Measurements from ENCODE around the gene HSF5.

The HSF5 gene

DNA sequence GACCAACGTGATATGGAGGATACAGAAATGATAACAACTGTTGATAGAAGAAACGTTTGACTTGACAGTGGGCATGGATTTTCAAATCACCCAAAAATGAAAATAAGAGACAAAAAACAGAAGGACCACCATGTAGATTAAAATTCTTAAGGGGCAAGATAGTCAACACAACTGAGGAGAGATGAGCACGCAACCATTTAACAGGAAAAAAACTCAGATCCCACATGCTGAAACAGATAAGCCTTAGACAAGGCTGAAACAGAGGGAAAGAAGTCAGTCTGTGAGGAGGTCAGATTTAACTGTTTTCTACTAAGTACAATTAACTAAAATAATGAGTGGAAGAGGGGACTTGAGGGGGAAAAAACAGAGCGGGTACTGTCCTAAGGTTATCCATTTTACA, 92.0 kb downstream of the HSF5 start:
- H3K27ac ChIP-seq (ENCODE audit: low read depth, low read length), result no peak overlapping the region
- peaks cover 28% of the 10 kb centered on the region; the same call in 1 of the 2 replicates for H3K27me3 ChIP-seq (ENCODE audit: control insufficient read depth, insufficient read depth, low read length)
- no peaks in the 10 kb centered on the region for H3K36me3 ChIP-seq (ENCODE audit: control insufficient read depth, insufficient read depth, low read length)
- peaks cover 42% of the 10 kb centered on the region for H3K4me1 ChIP-seq (ENCODE audit: control insufficient read depth, insufficient read depth, low read length)
- H3K4me3 ChIP-seq (ENCODE audit: low read depth, low read length), result no peak overlapping the region
- no peak overlapping the region for H3K9ac ChIP-seq (ENCODE audit: low read length)
- H3K9me3 ChIP-seq (ENCODE audit: control insufficient read depth, insufficient read depth, low read depth, low read length), result no peaks in the 10 kb centered on the region

DNA sequence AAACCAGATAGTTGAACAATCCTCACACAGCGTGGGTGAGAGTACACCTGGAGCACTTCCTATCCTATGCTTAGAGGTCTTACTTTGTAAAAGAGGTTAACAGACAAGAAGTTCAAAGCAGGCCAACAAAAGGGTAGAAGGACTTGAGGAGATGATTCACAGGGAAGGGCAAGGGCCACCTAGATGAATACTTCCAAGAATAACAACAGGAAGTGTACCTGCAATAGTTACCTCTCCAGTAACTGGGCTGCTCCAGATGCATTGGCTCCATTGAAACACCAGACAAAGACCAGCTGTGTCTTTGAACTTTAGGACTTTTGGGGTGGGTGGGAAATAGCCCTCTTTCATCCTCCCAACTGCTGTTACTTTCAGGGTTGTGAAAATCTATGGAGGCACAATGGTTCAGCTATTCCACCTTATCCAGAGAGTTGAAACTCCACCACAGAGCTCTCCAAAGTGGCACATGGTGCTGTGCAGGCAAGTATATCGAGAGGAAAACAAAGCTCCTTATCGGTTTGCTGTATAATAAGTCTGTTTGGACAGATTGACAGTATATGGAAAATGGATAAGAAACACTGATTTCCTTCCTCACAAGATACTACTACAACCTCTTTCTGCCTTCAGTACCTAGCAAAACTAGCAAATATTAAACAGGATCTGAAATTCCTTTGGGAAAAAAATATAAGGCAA, 93.5 kb downstream of the HSF5 start:
- Histone ChIP-seq H3K27ac (ENCODE audit: low read depth, low read length) (no peak overlapping the region), H3K9ac (ENCODE audit: low read length) (no peak overlapping the region), H3K4me1 (ENCODE audit: control insufficient read depth, insufficient read depth, low read length) (peaks cover 41% of the 10 kb centered on the region), H3K9me3 (ENCODE audit: control insufficient read depth, insufficient read depth, low read depth, low read length) (no peaks in the 10 kb centered on the region), H3K36me3 (ENCODE audit: control insufficient read depth, insufficient read depth, low read length) (no peaks in the 10 kb centered on the region), H3K27me3 (ENCODE audit: control insufficient read depth, insufficient read depth, low read length) (peaks cover 13% of the 10 kb centered on the region; the same call in 1 of the 2 replicates), H3K4me3 (ENCODE audit: low read depth, low read length) (no peak overlapping the region)

DNA sequence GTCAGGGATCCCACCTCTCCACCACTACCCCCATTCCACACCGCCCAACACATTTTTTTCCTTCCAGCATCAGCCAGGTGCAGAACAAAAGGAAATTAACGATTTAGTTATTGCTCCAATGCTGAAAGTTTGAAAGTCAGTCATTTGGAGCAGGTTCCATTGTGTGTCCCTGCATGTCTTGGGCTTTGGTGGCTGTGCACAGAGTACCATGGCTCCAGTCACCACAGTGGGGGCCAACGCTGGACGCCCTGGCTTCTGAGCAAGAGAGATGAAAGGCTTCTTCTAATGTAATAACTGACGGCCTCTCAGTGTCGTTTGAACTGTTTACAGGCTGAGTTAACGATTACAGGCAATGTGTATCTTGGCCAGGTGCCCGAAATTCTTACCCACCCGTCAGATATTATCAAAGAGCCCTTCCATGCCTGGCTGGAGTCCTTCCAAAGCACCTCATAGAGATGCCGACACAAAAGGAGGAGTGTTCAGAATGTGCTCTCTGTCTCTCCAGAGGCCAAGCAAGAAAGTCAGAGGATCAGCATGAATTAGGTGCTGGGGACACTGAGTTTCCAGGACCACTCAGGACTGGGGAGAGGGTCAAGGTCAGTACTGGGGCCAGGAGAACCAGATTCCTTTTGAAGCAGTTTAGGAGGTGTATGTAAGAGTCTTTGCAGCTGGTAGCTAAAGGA, 96.8 kb downstream of the HSF5 start:
- Histone ChIP-seq H3K4me3 (ENCODE audit: low read depth, low read length) (no peak overlapping the region), H3K9ac (ENCODE audit: low read length) (no peak overlapping the region), H3K4me1 (ENCODE audit: control insufficient read depth, insufficient read depth, low read length) (peaks cover 41% of the 10 kb centered on the region), H3K27me3 (ENCODE audit: control insufficient read depth, insufficient read depth, low read length) (no peaks in the 10 kb centered on the region; the same call in 1 of the 2 replicates), H3K36me3 (ENCODE audit: control insufficient read depth, insufficient read depth, low read length) (no peaks in the 10 kb centered on the region), H3K9me3 (ENCODE audit: control insufficient read depth, insufficient read depth, low read depth, low read length) (no peaks in the 10 kb centered on the region), H3K27ac (ENCODE audit: low read depth, low read length) (no peak overlapping the region)

DNA sequence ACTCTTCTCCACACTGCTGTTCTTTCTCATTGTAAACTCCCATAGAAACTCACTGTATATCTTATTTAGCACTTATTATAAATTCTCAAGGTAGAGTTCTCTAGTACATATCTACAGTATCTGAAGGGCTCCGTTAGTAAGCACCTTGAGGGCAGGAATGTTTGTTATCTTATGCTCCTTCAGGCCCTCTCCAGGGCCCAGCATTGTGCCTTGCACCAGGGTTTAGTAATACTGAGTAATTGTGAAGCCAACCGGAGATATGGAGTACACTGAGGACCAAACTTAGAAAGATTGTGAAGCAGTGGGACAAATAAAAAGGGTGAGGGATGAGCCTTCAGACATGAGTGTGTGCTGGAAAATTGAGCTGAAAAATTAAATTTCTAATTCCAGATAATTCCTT, 97.3 kb downstream of the HSF5 start:
- Histone ChIP-seq H3K36me3 (ENCODE audit: control insufficient read depth, insufficient read depth, low read length) (no peaks in the 10 kb centered on the region), H3K27me3 (ENCODE audit: control insufficient read depth, insufficient read depth, low read length) (no peaks in the 10 kb centered on the region; the same call in 1 of the 2 replicates), H3K9ac (ENCODE audit: low read length) (no peak overlapping the region), H3K4me3 (ENCODE audit: low read depth, low read length) (no peak overlapping the region), H3K9me3 (ENCODE audit: control insufficient read depth, insufficient read depth, low read depth, low read length) (no peaks in the 10 kb centered on the region), H3K4me1 (ENCODE audit: control insufficient read depth, insufficient read depth, low read length) (peaks cover 36% of the 10 kb centered on the region), H3K27ac (ENCODE audit: low read depth, low read length) (no peak overlapping the region)

- no peak overlapping the region for H3K9ac ChIP-seq (ENCODE audit: low read length)
- no peaks in the 10 kb centered on the region for H3K27me3 ChIP-seq (ENCODE audit: control insufficient read depth, insufficient read depth, low read length)
- no peak overlapping the region for H3K27ac ChIP-seq (ENCODE audit: low read depth, low read length)
These were observed 99.7 kb downstream of the HSF5 start for GRCh38 chr17:58388302-58389190.

DNA sequence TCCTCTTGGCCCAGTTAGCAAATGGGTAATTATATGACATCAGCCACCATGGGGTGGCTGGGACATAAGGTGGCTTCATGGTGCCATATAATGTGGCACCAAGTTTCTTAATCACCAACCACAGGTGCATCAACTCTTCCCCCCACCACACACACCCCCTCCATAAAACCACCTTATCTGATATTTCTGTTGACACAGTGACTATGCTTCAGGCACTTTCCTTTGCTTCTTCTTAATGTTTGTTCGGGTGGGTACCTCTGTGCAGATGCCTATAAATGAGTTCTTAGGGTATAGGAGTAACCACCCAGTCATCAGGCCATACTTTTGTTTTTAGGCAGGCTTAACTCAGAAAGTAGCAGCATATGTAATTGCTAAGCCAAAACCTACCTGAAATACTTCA, 100.4 kb downstream of the HSF5 start:
- peaks cover 44% of the 10 kb centered on the region for H3K4me1 ChIP-seq (ENCODE audit: control insufficient read depth, insufficient read depth, low read length)
- no peak overlapping the region for H3K27ac ChIP-seq (ENCODE audit: low read depth, low read length)
- H3K36me3 ChIP-seq (ENCODE audit: control insufficient read depth, insufficient read depth, low read length), result no peaks in the 10 kb centered on the region
- no peak overlapping the region for H3K4me3 ChIP-seq (ENCODE audit: low read depth, low read length)
- H3K9me3 ChIP-seq (ENCODE audit: control insufficient read depth, insufficient read depth, low read depth, low read length), result no peaks in the 10 kb centered on the region
- no peak overlapping the region for H3K9ac ChIP-seq (ENCODE audit: low read length)
- H3K27me3 ChIP-seq (ENCODE audit: control insufficient read depth, insufficient read depth, low read length), result no peaks in the 10 kb centered on the region

More at GRCh38 chr17:58388302-58389190, 99.7 kb downstream of the HSF5 start:
- no peaks in the 10 kb centered on the region for H3K9me3 ChIP-seq (ENCODE audit: control insufficient read depth, insufficient read depth, low read depth, low read length)
- no peaks in the 10 kb centered on the region for H3K36me3 ChIP-seq (ENCODE audit: control insufficient read depth, insufficient read depth, low read length)
- peak overlapping the region; percentile 36 for H3K4me3 ChIP-seq (ENCODE audit: low read depth, low read length)
- H3K4me1 ChIP-seq (ENCODE audit: control insufficient read depth, insufficient read depth, low read length), result peaks cover 44% of the 10 kb centered on the region

DNA sequence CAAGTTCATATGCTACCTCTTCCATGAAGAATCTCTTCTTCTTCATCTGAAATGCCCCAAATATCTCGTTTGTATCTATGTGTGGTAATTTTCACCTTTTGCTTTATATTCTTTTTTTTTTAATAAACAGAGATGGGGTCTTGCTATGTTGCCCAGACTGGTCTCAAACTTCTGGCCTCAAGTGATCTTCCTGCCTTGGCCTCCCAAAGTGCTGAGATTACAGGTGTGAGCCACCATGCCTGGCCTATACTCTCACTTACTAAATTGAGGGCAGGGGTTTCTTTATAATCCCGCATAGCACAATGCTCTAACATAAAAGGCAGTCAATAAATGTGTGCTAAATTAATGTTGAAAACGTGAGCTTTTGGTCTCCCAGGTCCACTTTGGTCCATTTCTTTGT, 101.5 kb downstream of the HSF5 start:
- Histone ChIP-seq H3K4me3 (ENCODE audit: low read depth, low read length) (no peak overlapping the region), H3K4me1 (ENCODE audit: control insufficient read depth, insufficient read depth, low read length) (peaks cover 44% of the 10 kb centered on the region), H3K9ac (ENCODE audit: low read length) (no peak overlapping the region), H3K27me3 (ENCODE audit: control insufficient read depth, insufficient read depth, low read length) (no peaks in the 10 kb centered on the region), H3K36me3 (ENCODE audit: control insufficient read depth, insufficient read depth, low read length) (no peaks in the 10 kb centered on the region), H3K27ac (ENCODE audit: low read depth, low read length) (no peak overlapping the region), H3K9me3 (ENCODE audit: control insufficient read depth, insufficient read depth, low read depth, low read length) (no peaks in the 10 kb centered on the region)

- Histone ChIP-seq H3K27me3 (ENCODE audit: control insufficient read depth, insufficient read depth, low read length) (no peaks in the 10 kb centered on the region), H3K9me3 (ENCODE audit: control insufficient read depth, insufficient read depth, low read depth, low read length) (no peaks in the 10 kb centered on the region), H3K36me3 (ENCODE audit: control insufficient read depth, insufficient read depth, low read length) (no peaks in the 10 kb centered on the region), H3K4me1 (ENCODE audit: control insufficient read depth, insufficient read depth, low read length) (peaks cover 43% of the 10 kb centered on the region), H3K4me3 (ENCODE audit: low read depth, low read length) (no peak overlapping the region), H3K27ac (ENCODE audit: low read depth, low read length) (no peak overlapping the region), H3K9ac (ENCODE audit: low read length) (no peak overlapping the region)
These were observed 102.8 kb downstream of the HSF5 start for GRCh38 chr17:58385359-58385899.

- Histone ChIP-seq H3K27me3 (ENCODE audit: control insufficient read depth, insufficient read depth, low read length) (no peaks in the 10 kb centered on the region), H3K9ac (ENCODE audit: low read length) (no peak overlapping the region), H3K27ac (ENCODE audit: low read depth, low read length) (no peak overlapping the region), H3K4me1 (ENCODE audit: control insufficient read depth, insufficient read depth, low read length) (peaks cover 42% of the 10 kb centered on the region), H3K36me3 (ENCODE audit: control insufficient read depth, insufficient read depth, low read length) (no peaks in the 10 kb centered on the region), H3K9me3 (ENCODE audit: control insufficient read depth, insufficient read depth, low read depth, low read length) (no peaks in the 10 kb centered on the region), H3K4me3 (ENCODE audit: low read depth, low read length) (no peak overlapping the region)
These were observed 103.3 kb downstream of the HSF5 start for GRCh38 chr17:58384897-58385296.

GRCh38 chr17:58383892-58384462, 104.2 kb downstream of the HSF5 start:
- H3K9me3 ChIP-seq (ENCODE audit: control insufficient read depth, insufficient read depth, low read depth, low read length), result no peaks in the 10 kb centered on the region
- no peak overlapping the region for H3K9ac ChIP-seq (ENCODE audit: low read length)
- no peak overlapping the region for H3K27ac ChIP-seq (ENCODE audit: low read depth, low read length)
- H3K36me3 ChIP-seq (ENCODE audit: control insufficient read depth, insufficient read depth, low read length), result no peaks in the 10 kb centered on the region
- peaks cover 43% of the 10 kb centered on the region for H3K4me1 ChIP-seq (ENCODE audit: control insufficient read depth, insufficient read depth, low read length)
- H3K27me3 ChIP-seq (ENCODE audit: control insufficient read depth, insufficient read depth, low read length), result no peaks in the 10 kb centered on the region
- no peak overlapping the region for H3K4me3 ChIP-seq (ENCODE audit: low read depth, low read length)
